Brain microvascular endothelial cell (primary cell): ENCODE data around the gene CALB2.

Source experiments
- DNase-seq: peaks from one replicate; pipeline ENCODE4 v3.0.0-alpha.2; 2020
- H3K27ac ChIP-seq: fragments of 250-450 bp; sonication (Bioruptor Pico); 2 replicates; pipeline ENCODE4 v1.5.1; 2020; ENCODE audit warnings: mild to moderate bottlenecking, moderate library complexity
- H3K27me3 ChIP-seq: fragments of 250-450 bp; sonication (Bioruptor Pico); replicated peaks from 2 replicates; pipeline ENCODE4 v1.5.1; 2020; ENCODE audit warnings: mild to moderate bottlenecking
- H3K36me3 ChIP-seq: fragments of 250-450 bp; sonication (Bioruptor Pico); replicated peaks from 2 replicates; pipeline ENCODE4 v1.5.1; 2020; ENCODE audit warnings: mild to moderate bottlenecking
- H3K4me3 ChIP-seq: 2 replicates; pipeline ENCODE4 v1.5.1; 2011; ENCODE audit warnings: low read depth, mild to moderate bottlenecking, control low read depth, low read length, moderate library complexity
- in situ Hi-C: cut with HindIII; loops from 2 replicates; pipeline ENCODE4 v1.10.0; 2017; ENCODE audit warnings: low sequenced_read_pairs, low pct_ligation_motif_present
- TF ChIP-seq, protein P1 (sequence below): IDR thresholded peaks from 2 replicates; pipeline ENCODE4 v1.5.1; 2011; ENCODE audit warnings: low read depth, mild to moderate bottlenecking, moderate library complexity, low read length, control low read depth, inconsistent platforms; ENCODE audit errors: missing control alignments

Gene CALB2

DNA sequence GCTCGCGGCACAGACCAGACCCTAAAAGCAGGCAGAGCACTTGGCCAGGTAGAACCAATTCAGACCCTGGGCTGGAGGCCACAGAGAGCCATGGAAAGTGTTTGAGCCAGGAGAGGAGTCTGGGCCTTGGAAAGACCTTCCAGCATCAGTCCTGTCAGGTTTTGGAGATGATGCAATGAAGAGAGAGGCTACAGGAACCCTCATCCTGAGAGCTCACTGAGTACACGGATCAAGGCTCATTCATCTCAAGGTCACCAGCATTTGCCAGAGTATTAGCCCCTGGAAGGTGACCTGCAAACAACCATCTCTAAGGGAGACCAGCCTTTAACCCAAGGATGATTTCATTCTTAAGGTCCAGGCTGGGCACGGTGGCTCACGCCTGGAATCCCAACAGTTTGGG is 55.5 kb downstream of the CALB2 start:
- no peak for DNase-seq
- Histone ChIP-seq H3K27me3 (no peaks in the 10 kb centered on the region), H3K4me3 (no peak overlapping the region), H3K27ac (no peak overlapping the region), H3K36me3 (no peaks in the 10 kb centered on the region)
- TF ChIP-seq, protein P1, sequence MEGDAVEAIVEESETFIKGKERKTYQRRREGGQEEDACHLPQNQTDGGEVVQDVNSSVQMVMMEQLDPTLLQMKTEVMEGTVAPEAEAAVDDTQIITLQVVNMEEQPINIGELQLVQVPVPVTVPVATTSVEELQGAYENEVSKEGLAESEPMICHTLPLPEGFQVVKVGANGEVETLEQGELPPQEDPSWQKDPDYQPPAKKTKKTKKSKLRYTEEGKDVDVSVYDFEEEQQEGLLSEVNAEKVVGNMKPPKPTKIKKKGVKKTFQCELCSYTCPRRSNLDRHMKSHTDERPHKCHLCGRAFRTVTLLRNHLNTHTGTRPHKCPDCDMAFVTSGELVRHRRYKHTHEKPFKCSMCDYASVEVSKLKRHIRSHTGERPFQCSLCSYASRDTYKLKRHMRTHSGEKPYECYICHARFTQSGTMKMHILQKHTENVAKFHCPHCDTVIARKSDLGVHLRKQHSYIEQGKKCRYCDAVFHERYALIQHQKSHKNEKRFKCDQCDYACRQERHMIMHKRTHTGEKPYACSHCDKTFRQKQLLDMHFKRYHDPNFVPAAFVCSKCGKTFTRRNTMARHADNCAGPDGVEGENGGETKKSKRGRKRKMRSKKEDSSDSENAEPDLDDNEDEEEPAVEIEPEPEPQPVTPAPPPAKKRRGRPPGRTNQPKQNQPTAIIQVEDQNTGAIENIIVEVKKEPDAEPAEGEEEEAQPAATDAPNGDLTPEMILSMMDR = no peak
- in situ Hi-C loops = no loop called here

DNA sequence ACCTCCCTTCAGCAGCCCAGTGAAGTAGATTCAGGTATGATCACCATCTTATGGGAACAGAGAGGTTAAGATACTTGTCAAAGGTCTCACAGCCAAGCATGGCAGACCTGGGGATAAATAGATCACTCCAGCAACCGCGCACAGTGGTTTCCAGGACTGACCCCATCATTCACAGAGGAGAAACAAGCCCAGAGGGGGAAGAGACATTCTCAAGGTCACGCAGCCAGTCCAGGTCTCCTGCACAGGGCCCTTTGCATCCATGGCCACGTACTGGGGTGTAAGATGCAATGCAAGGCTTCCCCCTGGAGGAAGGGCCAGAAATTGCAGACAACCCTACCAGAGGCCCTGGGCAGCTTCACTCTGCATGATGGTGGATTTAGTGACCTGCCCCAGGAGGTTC is 63.4 kb downstream of the CALB2 start:
- H3K4me3 ChIP-seq = no peak overlapping the region
- no peaks in the 10 kb centered on the region for H3K36me3 ChIP-seq
- H3K27ac ChIP-seq = no peak overlapping the region
- no peaks in the 10 kb centered on the region for H3K27me3 ChIP-seq
- TF ChIP-seq, protein P1 = peak; percentile 56
- peak; percentile 5 for DNase-seq
- in situ Hi-C loops = no loop called here

DNA sequence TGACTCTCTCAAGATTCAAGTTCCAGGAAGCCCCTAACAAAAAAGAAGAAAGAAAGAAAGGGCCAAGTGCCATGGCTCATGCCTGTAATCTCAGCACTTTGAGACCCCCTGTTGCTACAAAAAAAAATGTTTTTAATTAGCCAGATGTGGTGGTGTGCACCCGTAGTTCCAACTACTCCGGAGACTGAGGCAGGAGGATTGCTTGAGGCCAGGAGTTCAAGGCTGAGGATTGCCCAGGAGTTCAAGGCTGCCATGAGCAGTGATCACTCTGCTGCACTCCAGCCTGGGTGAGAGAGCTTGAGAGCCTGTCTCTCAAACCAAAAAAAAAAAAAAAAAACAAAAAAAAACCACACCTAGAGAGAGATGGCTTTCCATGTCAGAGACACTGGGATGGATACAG is 64.5 kb downstream of the CALB2 start:
- no peak overlapping the region for H3K27ac ChIP-seq
- TF ChIP-seq, protein P1 = no peak
- no peaks in the 10 kb centered on the region for H3K27me3 ChIP-seq
- in situ Hi-C loops = no loop called here
- no peak overlapping the region for H3K4me3 ChIP-seq
- no peaks in the 10 kb centered on the region for H3K36me3 ChIP-seq
- no peak for DNase-seq

DNA sequence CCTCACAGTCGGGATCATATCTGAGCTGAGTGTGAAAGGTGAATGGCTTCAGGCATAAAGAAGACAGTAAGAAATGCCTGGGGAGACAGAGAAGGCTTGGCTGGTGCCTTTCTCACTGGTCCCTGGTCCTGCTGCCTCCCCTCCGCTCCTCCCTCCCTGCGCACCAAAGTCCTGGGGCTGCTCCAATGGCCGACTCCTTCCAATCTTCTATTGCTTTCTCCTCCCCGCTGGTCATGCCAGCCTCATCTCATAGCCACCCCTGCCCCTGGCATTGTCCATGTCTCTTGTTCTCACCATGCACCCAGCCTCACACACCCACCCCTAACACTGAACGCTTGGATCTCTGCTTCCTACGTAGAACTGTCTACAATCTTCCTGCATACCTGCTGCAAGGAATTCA is 65.3 kb downstream of the CALB2 start:
- TF ChIP-seq, protein P1 = no peak
- in situ Hi-C loops = no loop called here
- Histone ChIP-seq H3K36me3 (no peaks in the 10 kb centered on the region), H3K4me3 (no peak overlapping the region), H3K27ac (no peak overlapping the region), H3K27me3 (no peaks in the 10 kb centered on the region)
- DNase-seq = no peak

DNA sequence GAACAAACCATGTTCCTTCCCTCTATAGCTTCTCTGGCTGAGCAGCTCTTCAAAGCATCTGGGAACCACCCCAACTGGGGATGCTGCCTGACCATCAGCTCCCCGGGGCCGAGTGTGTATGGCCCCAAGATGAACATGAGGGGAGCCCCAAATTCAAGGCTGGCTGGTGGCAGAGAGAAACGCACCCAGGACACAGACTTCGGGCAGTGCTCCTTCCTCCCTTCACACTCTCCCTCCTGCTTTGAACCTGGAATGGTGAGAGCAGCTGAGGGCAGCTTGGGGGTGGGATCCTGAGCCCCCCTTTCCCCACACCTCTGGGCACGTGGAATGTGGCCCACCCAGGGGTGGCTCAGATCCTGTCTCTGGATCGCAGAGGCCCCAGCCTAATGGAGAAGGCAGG is 66.1 kb downstream of the CALB2 start:
- no peak for DNase-seq
- H3K27me3 ChIP-seq = no peaks in the 10 kb centered on the region
- in situ Hi-C loops = no loop called here
- no peaks in the 10 kb centered on the region for H3K36me3 ChIP-seq
- no peak overlapping the region for H3K27ac ChIP-seq
- TF ChIP-seq, protein P1 = no peak
- no peak overlapping the region for H3K4me3 ChIP-seq

DNA sequence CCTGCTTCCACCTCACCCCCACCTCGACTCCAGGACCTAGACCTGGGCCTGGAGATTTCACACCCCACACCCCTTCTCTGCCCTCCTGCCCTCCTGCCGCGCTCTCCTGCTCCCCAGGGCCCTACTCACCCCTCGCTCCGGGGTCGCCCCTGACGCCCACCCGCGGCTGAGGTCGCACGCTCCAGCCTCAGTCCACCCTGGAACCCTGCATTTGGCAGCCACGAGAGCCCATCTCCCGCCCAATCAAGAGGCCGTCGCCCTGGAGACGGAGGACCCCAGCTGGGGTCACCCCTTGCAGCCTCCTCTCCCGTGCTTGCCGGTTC is 67.2 kb downstream of the CALB2 start:
- Histone ChIP-seq H3K4me3 (peak overlapping the region; percentile 61), H3K27ac (no peak overlapping the region), H3K27me3 (no peaks in the 10 kb centered on the region), H3K36me3 (no peaks in the 10 kb centered on the region)
- no peak for DNase-seq
- TF ChIP-seq, protein P1 = no peak
- in situ Hi-C loops = no loop called here
